H9 (cell line): ENCODE measurements around the gene THRB. TPM values are rescaled to one million over a fixed set of nuclear protein-coding genes. Genes with fewer than 3 reads are reported as not detected.
A peak's percentile ranks its signal among the peaks of the same experiment; 100 is the strongest.

Experiments used
- DNase-seq: peaks from one replicate; pipeline ENCODE4 v3.0.0-alpha.2; 2017
- H2AFZ ChIP-seq: one replicate; pipeline ENCODE4 v1.6.1; 2013; ENCODE audit warnings: mild to moderate bottlenecking, low read length, control low read depth, moderate library complexity
- H2AK5ac ChIP-seq: 2 replicates; pipeline ENCODE4 v1.6.1; 2013; ENCODE audit warnings: low read length, control low read depth, mixed read lengths; ENCODE audit not compliant: insufficient read length
- H2BK120ac ChIP-seq: one replicate; pipeline ENCODE4 v1.6.1; 2013; ENCODE audit warnings: low read depth, mild to moderate bottlenecking, low read length, control low read depth, inconsistent platforms; ENCODE audit not compliant: poor library complexity, severe bottlenecking
- H2BK12ac ChIP-seq: 2 replicates; pipeline ENCODE4 v1.6.1; 2013; ENCODE audit warnings: low read length, control low read depth, mixed read lengths, low read depth; ENCODE audit not compliant: insufficient read length
- H2BK15ac ChIP-seq: 2 replicates; pipeline ENCODE4 v1.6.1; 2013; ENCODE audit warnings: low read depth, low read length, control low read depth
- H2BK20ac ChIP-seq: one replicate; pipeline ENCODE4 v1.6.1; 2013; ENCODE audit warnings: low read depth, mild to moderate bottlenecking, low read length, control low read depth, inconsistent platforms; ENCODE audit not compliant: poor library complexity, severe bottlenecking
- H2BK5ac ChIP-seq: 2 replicates; pipeline ENCODE4 v1.6.1; 2013; ENCODE audit warnings: low read length, control low read depth, mixed read lengths; ENCODE audit not compliant: insufficient read length
- H3K14ac ChIP-seq: 2 replicates; pipeline ENCODE4 v1.6.1; 2013; ENCODE audit warnings: low read length, control low read depth; ENCODE audit not compliant: insufficient read depth
- H3K18ac ChIP-seq: 2 replicates; pipeline ENCODE4 v1.6.1; 2013; ENCODE audit warnings: low read depth, mild to moderate bottlenecking, mixed read lengths, low read length, control low read depth; ENCODE audit not compliant: insufficient read length
- H3K23ac ChIP-seq: 2 replicates; pipeline ENCODE4 v1.6.1; 2013; ENCODE audit warnings: low read length, control low read depth, mixed read lengths, low read depth; ENCODE audit not compliant: insufficient read length
- H3K23me2 ChIP-seq: 2 replicates; pipeline ENCODE4 v1.6.1; 2013; ENCODE audit warnings: low read depth, mild to moderate bottlenecking, mixed read lengths, low read length, control low read depth; ENCODE audit not compliant: insufficient read length, poor library complexity, severe bottlenecking
- H3K27ac ChIP-seq: 2 replicates; pipeline ENCODE4 v1.5.1; 2013; ENCODE audit warnings: low read length, control low read depth, mixed read lengths, low read depth; ENCODE audit not compliant: insufficient read length
- H3K27me3 ChIP-seq: 2 replicates; pipeline ENCODE4 v1.6.1; 2013; ENCODE audit warnings: low read length, control low read depth, inconsistent platforms; ENCODE audit not compliant: insufficient read depth
- H3K4ac ChIP-seq: 2 replicates; pipeline ENCODE4 v1.6.1; 2013; ENCODE audit warnings: low read depth, mild to moderate bottlenecking, control low read depth, inconsistent platforms, low read length, moderate library complexity
- H3K4me1 ChIP-seq: 2 replicates; pipeline ENCODE4 v1.6.1; 2013; ENCODE audit warnings: low read length, control low read depth, inconsistent platforms; ENCODE audit not compliant: insufficient read depth
- H3K4me2 ChIP-seq: 2 replicates; pipeline ENCODE4 v1.6.1; 2013; ENCODE audit warnings: low read length, control low read depth, mixed read lengths; ENCODE audit not compliant: insufficient read length, insufficient read depth
- H3K56ac ChIP-seq: 2 replicates; pipeline ENCODE4 v1.6.1; 2013; ENCODE audit warnings: low read depth, mild to moderate bottlenecking, mixed read lengths, low read length, control low read depth; ENCODE audit not compliant: insufficient read length
- H3K79me1 ChIP-seq: 2 replicates; pipeline ENCODE4 v1.6.1; 2013; ENCODE audit warnings: low read depth, mild to moderate bottlenecking, moderate library complexity, low read length, control low read depth, inconsistent platforms; ENCODE audit not compliant: insufficient read depth, poor library complexity, severe bottlenecking
- H3K79me2 ChIP-seq: 2 replicates; pipeline ENCODE4 v1.6.1; 2013; ENCODE audit warnings: low read length, control low read depth, inconsistent platforms; ENCODE audit not compliant: insufficient read depth
- H3K9ac ChIP-seq: 2 replicates; pipeline ENCODE4 v1.6.1; 2013; ENCODE audit warnings: low read length, control low read depth, mixed read lengths; ENCODE audit not compliant: insufficient read length; ENCODE audit errors: extremely low read depth
- H3K9me3 ChIP-seq: one replicate; pipeline ENCODE4 v1.6.1; 2013; ENCODE audit warnings: low read depth, low read length, inconsistent platforms; ENCODE audit not compliant: control insufficient read depth
- H3T11ph ChIP-seq: one replicate; pipeline ENCODE4 v1.6.1; 2013; ENCODE audit warnings: mild to moderate bottlenecking, low read length, control low read depth, inconsistent platforms
- H4K20me1 ChIP-seq: one replicate; pipeline ENCODE4 v1.6.1; 2013; ENCODE audit not compliant: control insufficient read depth, insufficient read length, insufficient read depth
- H4K5ac ChIP-seq: 2 replicates; pipeline ENCODE4 v1.6.1; 2013; ENCODE audit warnings: low read depth, mild to moderate bottlenecking, mixed read lengths, low read length, control low read depth; ENCODE audit not compliant: insufficient read length
- H4K8ac ChIP-seq: replicated peaks from 2 replicates; pipeline ENCODE4 v1.6.1; 2013; ENCODE audit warnings: low read length, control low read depth, mixed read lengths, low read depth; ENCODE audit not compliant: insufficient read length
- H4K91ac ChIP-seq: 2 replicates; pipeline ENCODE4 v1.6.1; 2013; ENCODE audit warnings: low read depth, mild to moderate bottlenecking, moderate library complexity, mixed read lengths, low read length, control low read depth; ENCODE audit not compliant: insufficient read length
- H3K27ac Mint-ChIP-seq, 3 experiments: 2 replicates in 2 of 3; 3 replicates in 1 of 3; pipeline ENCODE4 v1.8.0; 2020 to 2021; ENCODE audit warnings: mixed read lengths in 3 of 3, mild to moderate bottlenecking in 1 of 3, moderate library complexity in 1 of 3
- H3K27me3 Mint-ChIP-seq: 2 replicates; pipeline ENCODE4 v1.8.0; 2021; ENCODE audit warnings: low read depth, mild to moderate bottlenecking, moderate library complexity, mixed read lengths
- H3K36me3 Mint-ChIP-seq, 3 experiments: 2 replicates in 2 of 3; 3 replicates in 1 of 3; pipeline ENCODE4 v1.8.0; 2020 to 2021; ENCODE audit warnings: low read depth in 3 of 3, mixed read lengths in 3 of 3; ENCODE audit not compliant: insufficient read depth in 1 of 3
- H3K4me1 Mint-ChIP-seq, 2 experiments: 2 replicates each; pipeline ENCODE4 v1.8.0; 2020; ENCODE audit warnings: mixed read lengths in 2 of 2
- H3K4me3 Mint-ChIP-seq, 2 experiments: 2 replicates in 1 of 2; 3 replicates in 1 of 2; pipeline ENCODE4 v1.8.0; 2020 to 2021; ENCODE audit warnings: mild to moderate bottlenecking in 2 of 2, mixed read lengths in 2 of 2, moderate library complexity in 1 of 2
- H3K9me3 Mint-ChIP-seq, 2 experiments: 2 replicates in 1 of 2; 3 replicates in 1 of 2; pipeline ENCODE4 v1.8.0; 2020; ENCODE audit warnings: mild to moderate bottlenecking in 2 of 2, mixed read lengths in 2 of 2, moderate library complexity in 1 of 2
- WGBS: extraction: QIAGEN DNeasy Blood & Tissue Kit; methylation state at CpG from one replicate; pipeline ENCODE4 v1.1.7; 2013; ENCODE audit warnings: missing lambda C conversion rate, low lambda C conversion rate, mixed read lengths; ENCODE audit not compliant: insufficient read length; ENCODE audit errors: extremely low coverage; 5-methylcytosine and 5-hydroxymethylcytosine counted together
- total RNA-seq: library from RNA; stranded (reverse); gene quantifications from 2 replicates; pipeline ENCODE4 v1.2.1, GENCODE V29; 2021
- TF ChIP-seq, protein P1 (sequence below): fragments of 200-600 bp; sonication (generic); conservative IDR thresholded peaks from 3 replicates; pipeline ENCODE4 v1.8.0; 2021; ENCODE audit warnings: antibody characterized with exemption, mild to moderate bottlenecking

The THRB gene
- total RNA-seq, 1 experiment from 2014 or later = 8.6 TPM

DNA sequence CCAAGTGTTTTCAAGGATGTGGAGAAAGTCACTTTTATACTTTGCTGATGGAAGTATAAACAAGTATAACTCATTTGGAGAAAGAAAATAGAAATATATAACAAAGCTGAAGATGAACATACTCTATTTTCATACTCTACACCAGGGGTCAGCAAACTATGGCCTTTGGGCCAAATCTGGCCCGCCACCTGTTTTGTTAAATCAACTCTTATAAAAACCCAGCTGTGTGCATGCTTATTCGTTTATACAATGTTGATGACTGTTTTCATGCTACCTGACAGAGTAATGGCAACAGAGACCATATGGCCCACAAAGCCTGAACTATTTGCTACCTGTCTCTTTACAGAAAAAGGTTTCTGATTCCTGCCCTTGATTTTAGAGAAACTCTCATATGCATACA, 425.6 kb downstream of the THRB start:
- Histone ChIP-seq H3K79me2 (no peaks in the 10 kb centered on the region), H3K14ac (no peak overlapping the region), H4K5ac (no peak overlapping the region), H2BK5ac (no peak overlapping the region), H4K91ac (no peak overlapping the region), H3K18ac (no peak overlapping the region), H3K27ac (no peak overlapping the region), H4K20me1 (no peaks in the 10 kb centered on the region), H3K4ac (no peak overlapping the region), H3K23ac (no peak overlapping the region), H3T11ph (no peak overlapping the region), H2BK20ac (no peak overlapping the region), H3K79me1 (no peaks in the 10 kb centered on the region), H2BK15ac (no peak overlapping the region), H2AK5ac (no peak overlapping the region), H3K4me2 (no peak overlapping the region), H3K9me3 (no peaks in the 10 kb centered on the region), H3K9ac (no peak overlapping the region), H2BK12ac (no peak overlapping the region), H4K8ac (no peak overlapping the region), H3K4me1 (no peaks in the 10 kb centered on the region), H3K27me3 (no peaks in the 10 kb centered on the region), H2BK120ac (no peak overlapping the region), H3K56ac (no peak overlapping the region), H3K23me2 (no peaks in the 10 kb centered on the region), H2AFZ (no peak overlapping the region)
- Mint-ChIP-seq H3K27ac (no peak overlapping the region), H3K27me3 (no peaks in the 10 kb centered on the region), H3K4me3 (no peak overlapping the region), H3K36me3 (no peaks in the 10 kb centered on the region), H3K4me1 (no peaks in the 10 kb centered on the region), H3K9me3 (no peaks in the 10 kb centered on the region)
- TF ChIP-seq, protein P1, sequence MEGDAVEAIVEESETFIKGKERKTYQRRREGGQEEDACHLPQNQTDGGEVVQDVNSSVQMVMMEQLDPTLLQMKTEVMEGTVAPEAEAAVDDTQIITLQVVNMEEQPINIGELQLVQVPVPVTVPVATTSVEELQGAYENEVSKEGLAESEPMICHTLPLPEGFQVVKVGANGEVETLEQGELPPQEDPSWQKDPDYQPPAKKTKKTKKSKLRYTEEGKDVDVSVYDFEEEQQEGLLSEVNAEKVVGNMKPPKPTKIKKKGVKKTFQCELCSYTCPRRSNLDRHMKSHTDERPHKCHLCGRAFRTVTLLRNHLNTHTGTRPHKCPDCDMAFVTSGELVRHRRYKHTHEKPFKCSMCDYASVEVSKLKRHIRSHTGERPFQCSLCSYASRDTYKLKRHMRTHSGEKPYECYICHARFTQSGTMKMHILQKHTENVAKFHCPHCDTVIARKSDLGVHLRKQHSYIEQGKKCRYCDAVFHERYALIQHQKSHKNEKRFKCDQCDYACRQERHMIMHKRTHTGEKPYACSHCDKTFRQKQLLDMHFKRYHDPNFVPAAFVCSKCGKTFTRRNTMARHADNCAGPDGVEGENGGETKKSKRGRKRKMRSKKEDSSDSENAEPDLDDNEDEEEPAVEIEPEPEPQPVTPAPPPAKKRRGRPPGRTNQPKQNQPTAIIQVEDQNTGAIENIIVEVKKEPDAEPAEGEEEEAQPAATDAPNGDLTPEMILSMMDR = peak; percentile 59
- no peak for DNase-seq
- no CpG with 5 or more reads among the region's 2 CpGs for WGBS
